ENCODE measurements around the gene CUBN. TPM values are rescaled to one million over a fixed set of nuclear protein-coding genes. Genes with fewer than 3 reads are reported as not detected.

Gene CUBN
- total RNA-seq, 3 donors from 2014 or later (not counting 1 experiment from before 2014, with no cell fraction given) = 4.7 to 5.6 (median 5.1) TPM

DNA sequence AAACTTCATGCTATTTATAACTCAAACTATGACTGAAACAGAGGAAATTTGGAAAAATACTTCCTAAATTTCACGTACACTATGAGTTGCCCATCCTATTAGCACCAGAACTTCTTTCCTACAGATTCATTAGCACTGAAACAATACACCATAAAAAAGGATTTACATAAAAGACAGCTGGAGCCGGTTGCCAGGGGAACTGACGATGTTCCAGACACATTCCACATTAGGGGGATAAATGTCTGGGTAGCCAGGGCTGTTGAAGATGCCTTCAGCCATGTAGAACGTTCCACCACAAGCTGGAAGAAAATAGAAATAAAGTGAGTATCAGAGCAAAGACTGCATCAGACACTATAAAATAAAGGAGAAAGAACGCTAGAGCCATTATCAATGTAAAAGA, 182.5 kb downstream of the CUBN start:
- Mint-ChIP-seq H3K9me3 (no peaks in the 10 kb centered on the region), H3K27me3 (ENCODE audit: low read depth in 2 of 2) (no peaks in the 10 kb centered on the region), H3K27ac (no peak overlapping the region), H3K4me1 (no peaks in the 10 kb centered on the region), H3K4me3 (no peak overlapping the region), H3K36me3 (no peaks in the 10 kb centered on the region)
- Histone ChIP-seq H3K4me1 (ENCODE audit: control insufficient read depth, insufficient read depth, low read length) (no peaks in the 10 kb centered on the region), H3K4me3 (ENCODE audit: low read length) (no peak overlapping the region), H3K27me3 (ENCODE audit: control insufficient read depth, insufficient read depth, low read length) (no peaks in the 10 kb centered on the region), H3K9me3 (ENCODE audit: control insufficient read depth, insufficient read depth, low read length) (no peaks in the 10 kb centered on the region), H3K27ac (ENCODE audit: low read length) (no peak overlapping the region), H3K36me3 (ENCODE audit: control insufficient read depth, insufficient read depth, low read length) (no peaks in the 10 kb centered on the region)
- WGBS (ENCODE audit: insufficient coverage) = 92% methylated on average over 4 of the region's 5 CpGs
- ATAC-seq (no peak), DNase-seq (no peak)
- no peak for TF ChIP-seq CTCF (IDR thresholded peaks at IDR 0.05)
- intact Hi-C loops (cut with micrococcal nuclease) = no loop called here

DNA sequence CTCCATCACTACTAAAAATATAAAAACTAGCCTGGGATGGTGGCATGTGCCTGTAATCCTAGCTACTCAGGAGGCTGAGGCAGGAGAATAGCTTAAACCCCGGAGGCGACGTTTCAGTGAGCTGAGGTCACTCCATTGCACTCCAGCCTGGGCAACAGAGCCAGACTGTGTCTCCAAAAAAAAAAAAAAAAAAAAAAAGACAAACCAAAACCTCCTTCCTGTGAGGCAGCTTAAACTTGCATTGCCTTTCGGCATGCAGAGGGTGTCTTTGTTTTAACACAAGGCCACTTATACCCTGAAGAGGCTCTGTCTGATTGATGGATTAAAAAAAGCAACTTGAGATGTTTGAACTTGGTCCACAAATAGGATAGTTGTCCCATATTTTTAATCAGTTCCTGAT, 184.0 kb downstream of the CUBN start:
- Mint-ChIP-seq H3K36me3 (no peaks in the 10 kb centered on the region), H3K27ac (no peak overlapping the region), H3K4me1 (no peaks in the 10 kb centered on the region), H3K27me3 (ENCODE audit: low read depth in 2 of 2) (peaks cover 0 to 5% of the 10 kb centered on the region in 2 donors), H3K4me3 (no peak overlapping the region), H3K9me3 (no peaks in the 10 kb centered on the region)
- intact Hi-C loops (cut with micrococcal nuclease) = no loop called here
- H3K36me3 ChIP-seq (ENCODE audit: control insufficient read depth, insufficient read depth, low read length) = no peaks in the 10 kb centered on the region
- H3K27me3 ChIP-seq (ENCODE audit: control insufficient read depth, insufficient read depth, low read length) = no peaks in the 10 kb centered on the region
- no peaks in the 10 kb centered on the region for H3K4me1 ChIP-seq (ENCODE audit: control insufficient read depth, insufficient read depth, low read length)
- H3K27ac ChIP-seq (ENCODE audit: low read length) = no peak overlapping the region
- ATAC-seq = no peak
- no peaks in the 10 kb centered on the region for H3K9me3 ChIP-seq (ENCODE audit: control insufficient read depth, insufficient read depth, low read length)
- no peak for DNase-seq
- no peak for TF ChIP-seq CTCF (IDR thresholded peaks at IDR 0.05)
- H3K4me3 ChIP-seq (ENCODE audit: low read length) = no peak overlapping the region
- 93% methylated on average over 4 of the region's 4 CpGs for WGBS (ENCODE audit: insufficient coverage)

GRCh38 chr10:16944986-16945385, 184.6 kb downstream of the CUBN start:
- Mint-ChIP-seq H3K36me3 (no peaks in the 10 kb centered on the region), H3K27ac (no peak overlapping the region), H3K4me3 (no peak overlapping the region), H3K4me1 (no peaks in the 10 kb centered on the region), H3K27me3 (ENCODE audit: low read depth in 2 of 2) (peaks cover 0 to 10% of the 10 kb centered on the region in 2 donors), H3K9me3 (no peaks in the 10 kb centered on the region)
- TF ChIP-seq CTCF (IDR thresholded peaks at IDR 0.05) = no peak
- WGBS (ENCODE audit: insufficient coverage) = no CpG with 5 or more reads among the region's 1 CpG
- no peak for ATAC-seq
- H3K27me3 ChIP-seq (ENCODE audit: control insufficient read depth, insufficient read depth, low read length) = no peaks in the 10 kb centered on the region
- no peaks in the 10 kb centered on the region for H3K4me1 ChIP-seq (ENCODE audit: control insufficient read depth, insufficient read depth, low read length)
- H3K27ac ChIP-seq (ENCODE audit: low read length) = no peak overlapping the region
- H3K9me3 ChIP-seq (ENCODE audit: control insufficient read depth, insufficient read depth, low read length) = no peaks in the 10 kb centered on the region
- no peaks in the 10 kb centered on the region for H3K36me3 ChIP-seq (ENCODE audit: control insufficient read depth, insufficient read depth, low read length)
- intact Hi-C loops (cut with micrococcal nuclease) = no loop called here
- no peak overlapping the region for H3K4me3 ChIP-seq (ENCODE audit: low read length)
- peak in 1 of 2 donors; percentile 13 for DNase-seq

DNA sequence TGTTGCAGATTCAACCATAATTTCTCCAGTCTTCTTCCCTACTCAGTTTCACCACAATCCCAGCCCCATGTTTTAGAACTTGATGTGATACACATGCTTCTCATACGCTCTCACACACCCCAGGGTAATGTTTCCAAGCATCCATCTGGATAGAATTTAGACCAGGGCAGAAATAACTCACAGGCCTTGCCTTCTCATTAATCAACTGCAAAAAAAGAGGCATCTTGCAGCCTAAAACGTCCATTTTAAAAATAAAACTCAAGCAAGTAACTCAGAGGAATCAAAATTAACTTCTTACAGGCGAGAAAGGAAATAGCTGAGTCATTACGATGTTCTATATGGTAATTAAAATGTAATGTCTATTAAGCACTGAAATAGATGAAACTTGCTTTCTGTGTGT, 185.2 kb downstream of the CUBN start:
- H3K36me3 ChIP-seq (ENCODE audit: control insufficient read depth, insufficient read depth, low read length) = no peaks in the 10 kb centered on the region
- intact Hi-C loops (cut with micrococcal nuclease) = no loop called here
- H3K4me1 ChIP-seq (ENCODE audit: control insufficient read depth, insufficient read depth, low read length) = no peaks in the 10 kb centered on the region
- Mint-ChIP-seq H3K4me3 (no peak overlapping the region), H3K27ac (no peak overlapping the region), H3K9me3 (no peaks in the 10 kb centered on the region), H3K36me3 (no peaks in the 10 kb centered on the region), H3K27me3 (ENCODE audit: low read depth in 2 of 2) (peaks cover 0 to 10% of the 10 kb centered on the region in 2 donors), H3K4me1 (no peaks in the 10 kb centered on the region)
- ATAC-seq = no peak
- no peak overlapping the region for H3K27ac ChIP-seq (ENCODE audit: low read length)
- no peaks in the 10 kb centered on the region for H3K27me3 ChIP-seq (ENCODE audit: control insufficient read depth, insufficient read depth, low read length)
- no peak for DNase-seq
- TF ChIP-seq CTCF (IDR thresholded peaks at IDR 0.05) = no peak
- no peak overlapping the region for H3K4me3 ChIP-seq (ENCODE audit: low read length)
- no peaks in the 10 kb centered on the region for H3K9me3 ChIP-seq (ENCODE audit: control insufficient read depth, insufficient read depth, low read length)
- 82% methylated on average over 3 of the region's 4 CpGs for WGBS (ENCODE audit: insufficient coverage)

All from natural killer cell (primary cell).